H1 (cell line): ENCODE results near the gene SMURF2. TPM values are rescaled to one million over a fixed set of nuclear protein-coding genes. Genes with fewer than 3 reads are reported as not detected.

Source experiments
- CTCF ChIA-PET: fragments of 300-600 bp; sonication (Branson Sonifier 250); formaldehyde crosslinking; loops from one replicate; lab custom pipeline; 2021; ENCODE audit not compliant: partially characterized antibody; lab: Charles Lee
- POLR2A ChIA-PET: fragments of 300-600 bp; sonication (Branson Sonifier 250); formaldehyde crosslinking; loops from one replicate; lab custom pipeline; 2021; ENCODE audit warnings: inconsistent platforms; ENCODE audit not compliant: partially characterized antibody; lab: Charles Lee
- DNase-seq, 2 experiments: peaks; one replicate each; pipeline versions ENCODE4 v3.0.0 to v3.0.0-alpha.2; 2010 to 2022; ENCODE audit warnings: low spot score in 2 of 2, low read depth in 1 of 2, mixed read lengths in 1 of 2
- FAIRE-seq: peaks from 2 replicates; lab custom pipeline; 2011; peaks lifted over from hg19 to GRCh38; lab: Jason Lieb, UNC
- H2AFZ ChIP-seq: 2 replicates; pipeline ENCODE4 v1.8.1; 2012; ENCODE audit warnings: low read length, inconsistent platforms
- H2AK5ac ChIP-seq: 2 replicates; pipeline ENCODE4 v1.6.1; 2013; ENCODE audit warnings: low read depth, low read length
- H2BK120ac ChIP-seq: replicated peaks from 2 replicates; pipeline ENCODE3; 2013; ENCODE audit warnings: low read depth, low read length, inconsistent platforms
- H2BK12ac ChIP-seq: 2 replicates; pipeline ENCODE4 v1.6.1; 2013; ENCODE audit warnings: low read depth, low read length
- H2BK15ac ChIP-seq: 2 replicates; pipeline ENCODE4 v1.6.1; 2013; ENCODE audit warnings: low read length
- H2BK20ac ChIP-seq: 2 replicates; pipeline ENCODE4 v1.6.1; 2013; ENCODE audit warnings: low read length
- H2BK5ac ChIP-seq: 2 replicates; pipeline ENCODE4 v1.6.1; 2013; ENCODE audit warnings: low read depth, low read length
- H3K14ac ChIP-seq: 2 replicates; pipeline ENCODE4 v1.6.1; 2013; ENCODE audit warnings: inconsistent platforms; ENCODE audit not compliant: insufficient read length
- H3K18ac ChIP-seq: 2 replicates; pipeline ENCODE4 v1.6.1; 2013; ENCODE audit warnings: low read length; ENCODE audit errors: extremely low read depth
- H3K23ac ChIP-seq: 2 replicates; pipeline ENCODE4 v1.6.1; 2013; ENCODE audit warnings: inconsistent platforms; ENCODE audit not compliant: insufficient read length
- H3K23me2 ChIP-seq: 2 replicates; pipeline ENCODE4 v1.6.1; 2013; ENCODE audit warnings: low read depth, low read length
- H3K27ac ChIP-seq: 2 replicates; pipeline ENCODE4 v1.6.1; 2011; ENCODE audit warnings: low read depth, low read length, inconsistent platforms
- H3K27me3 ChIP-seq, 4 experiments: replicated peaks in 1 of 4; 1 replicate in 1 of 4; 2 replicates in 3 of 4; pipeline versions ENCODE4 v1.6.1 to v1.8.1; 2011 to 2013; ENCODE audit warnings: low read length in 3 of 4, mild to moderate bottlenecking in 3 of 4, inconsistent platforms in 2 of 4, mixed read lengths in 2 of 4, moderate library complexity in 1 of 4; ENCODE audit not compliant: control insufficient read depth in 3 of 4, insufficient read depth in 3 of 4; ENCODE audit errors: extremely low read depth in 1 of 4
- H3K36me3 ChIP-seq, 4 experiments: 2 replicates each; pipeline versions ENCODE4 v1.6.1 to v1.8.1; 2011 to 2013; ENCODE audit warnings: mild to moderate bottlenecking in 4 of 4, low read length in 3 of 4, moderate library complexity in 2 of 4, control low read depth in 1 of 4, inconsistent platforms in 1 of 4; ENCODE audit not compliant: insufficient read depth in 4 of 4, control insufficient read depth in 2 of 4
- H3K4ac ChIP-seq: replicated peaks from 2 replicates; pipeline ENCODE3; 2013; ENCODE audit warnings: low read length, low read depth, mixed read lengths, inconsistent platforms; ENCODE audit not compliant: insufficient read length
- H3K4me1 ChIP-seq, 4 experiments: replicated peaks in 1 of 4; 1 replicate in 1 of 4; 2 replicates in 3 of 4; pipeline versions ENCODE4 v1.6.1 to v1.8.1; 2011 to 2013; ENCODE audit warnings: low read length in 3 of 4, inconsistent platforms in 2 of 4, mixed read lengths in 1 of 4; ENCODE audit not compliant: insufficient read depth in 4 of 4, control insufficient read depth in 3 of 4
- H3K4me2 ChIP-seq, 2 experiments: 2 replicates each; pipeline versions ENCODE4 v1.6.1 to v1.8.1; 2011 to 2013; ENCODE audit warnings: low read depth in 2 of 2, low read length in 2 of 2, control low read depth in 1 of 2, inconsistent platforms in 1 of 2, mild to moderate bottlenecking in 1 of 2; ENCODE audit not compliant: insufficient read depth in 1 of 2
- H3K4me3 ChIP-seq, 4 experiments: fragments of 200-600, 300-600 bp in 1 of 4; sonication (generic), shearing (Covaris generic), sonication (Bioruptor Twin) in 1 of 4; 2 replicates each; pipeline versions ENCODE4 v1.5.1 to v1.8.1; 2011 to 2016; ENCODE audit warnings: low read length in 4 of 4, low read depth in 3 of 4, control low read depth in 2 of 4, inconsistent platforms in 2 of 4, mild to moderate bottlenecking in 2 of 4, mixed read lengths in 1 of 4, moderate library complexity in 1 of 4; ENCODE audit not compliant: insufficient read depth in 2 of 4; ENCODE audit errors: extremely low read depth in 1 of 4
- H3K56ac ChIP-seq: replicated peaks from 2 replicates; pipeline ENCODE3; 2013; ENCODE audit warnings: low read depth, mild to moderate bottlenecking, mixed read lengths, low read length, inconsistent platforms; ENCODE audit not compliant: insufficient read length
- H3K79me1 ChIP-seq: 2 replicates; pipeline ENCODE4 v1.6.1; 2013; ENCODE audit warnings: low read depth, low read length, control low read depth
- H3K79me2 ChIP-seq, 2 experiments: 2 replicates each; pipeline versions ENCODE4 v1.6.1 to v1.8.1; 2012 to 2013; ENCODE audit warnings: low read length in 2 of 2, mild to moderate bottlenecking in 2 of 2, inconsistent platforms in 1 of 2; ENCODE audit not compliant: insufficient read depth in 2 of 2, control insufficient read depth in 1 of 2
- H3K9ac ChIP-seq, 4 experiments: replicated peaks in 1 of 4; 1 replicate in 1 of 4; 2 replicates in 3 of 4; pipeline versions ENCODE4 v1.6.1 to v1.8.1; 2011 to 2013; ENCODE audit warnings: low read depth in 3 of 4, low read length in 3 of 4, control low read depth in 2 of 4, mild to moderate bottlenecking in 2 of 4, moderate library complexity in 2 of 4, inconsistent platforms in 1 of 4; ENCODE audit errors: extremely low read depth in 1 of 4
- H3K9me3 ChIP-seq, 2 experiments: 2 replicates each; pipeline versions ENCODE4 v1.6.1 to v1.8.1; 2012 to 2013; ENCODE audit warnings: mild to moderate bottlenecking in 2 of 2, moderate library complexity in 2 of 2, control low read depth in 1 of 2, inconsistent platforms in 1 of 2, low read depth in 1 of 2, low read length in 1 of 2, mixed read lengths in 1 of 2; ENCODE audit not compliant: insufficient read depth in 2 of 2
- H4K20me1 ChIP-seq, 2 experiments: replicated peaks in 1 of 2; 2 replicates each; pipeline versions ENCODE3 to v1.8.1; 2011 to 2013; ENCODE audit warnings: inconsistent platforms in 2 of 2, low read length in 2 of 2, mild to moderate bottlenecking in 1 of 2; ENCODE audit not compliant: insufficient read depth in 2 of 2, control insufficient read depth in 1 of 2
- H4K5ac ChIP-seq: 2 replicates; pipeline ENCODE4 v1.6.1; 2013; ENCODE audit warnings: low read length, low read depth, mixed read lengths, inconsistent platforms; ENCODE audit not compliant: insufficient read length
- H4K8ac ChIP-seq: 2 replicates; pipeline ENCODE4 v1.8.0; 2013; ENCODE audit warnings: mild to moderate bottlenecking, moderate library complexity, low read length, inconsistent platforms; ENCODE audit not compliant: insufficient read depth; ENCODE audit errors: extremely low read depth
- H4K91ac ChIP-seq: replicated peaks from 2 replicates; pipeline ENCODE3; 2013; ENCODE audit warnings: low read length, mixed read lengths, inconsistent platforms; ENCODE audit not compliant: insufficient read length
- CREB1 ChIP-seq: IDR thresholded peaks from 2 replicates; pipeline ENCODE4 v1.6.1; 2012; ENCODE audit warnings: inconsistent platforms
- GTF2F1 ChIP-seq: IDR thresholded peaks from 2 replicates; pipeline ENCODE4 v1.6.1; 2012; ENCODE audit warnings: low read depth, low read length, improper control_type of control experiment, borderline replicate concordance
- KDM4A ChIP-seq: IDR thresholded peaks from one replicate; pipeline ENCODE4 v1.7.1; 2012; ENCODE audit warnings: low read depth, mild to moderate bottlenecking, moderate library complexity, low read length, inconsistent platforms; ENCODE audit not compliant: severe bottlenecking
- WGBS, 2 experiments: shearing (Covaris generic) in 1 of 2; methylation state at CpG; one replicate each; pipeline versions ENCODE4 v1.1.6 to v1.1.7; 2013 to 2015; ENCODE audit warnings: low lambda C conversion rate in 2 of 2, mixed read lengths in 2 of 2, inconsistent platforms in 1 of 2, low coverage in 1 of 2, missing lambda C conversion rate in 1 of 2; ENCODE audit not compliant: insufficient replicate concordance in 2 of 2, insufficient coverage in 1 of 2, insufficient read length in 1 of 2; ENCODE audit errors: extremely low coverage in 1 of 2, missing lambda C conversion rate in 1 of 2; 5-methylcytosine and 5-hydroxymethylcytosine counted together
- polyA plus RNA-seq, 7 experiments: library from polyadenylated mRNA; depleted of rRNA in 3 of 7; stranded (reverse) in 5 of 7; unstranded in 2 of 7; fragments of >200 nt in 5 of 7; fragments of 200-250 nt in 2 of 7; gene quantifications; 1 replicate in 5 of 7; 2 replicates in 1 of 7; 4 replicates in 1 of 7; pipeline versions ENCODE4 v1.2.1 to v1.2.3, GENCODE V29; 2011 to 2013; ENCODE audit warnings: missing spikeins in 2 of 7, mixed read lengths in 2 of 7
- total RNA-seq: library from RNA; stranded (reverse); fragmentation: NEBNext Ultra II Directional; extraction: Animal tissue kit (Norgen Biotek cat#: 25700); gene quantifications from 2 replicates; pipeline ENCODE4 v1.2.1, GENCODE V29; 2021

The SMURF2 gene
- total and polyA plus RNA-seq, 2 of the 8 experiments (the other 6 are each of a cell fraction or from before 2014, with no cell fraction given), result 7.2 to 29.2 TPM

- H2AFZ ChIP-seq, result no peak overlapping the region
- FAIRE-seq, result no peak
- H3K27ac ChIP-seq, result no peak overlapping the region
- H3K9me3 ChIP-seq, result no peaks in the 10 kb centered on the region
- no peak overlapping the region for H2BK5ac ChIP-seq
- no peak overlapping the region for H3K56ac ChIP-seq
- H3K36me3 ChIP-seq, result peaks cover 13 to 94% (median 67%) of the 10 kb centered on the region in 4 experiments
- H3K4me2 ChIP-seq, result no peak overlapping the region
- no peak overlapping the region for H3K4ac ChIP-seq
- no peak overlapping the region for H3K14ac ChIP-seq
- H3K79me2 ChIP-seq, result no peaks in the 10 kb centered on the region; a peak in 1 of 4 replicates
- TF ChIP-seq GTF2F1, result no peak
- TF ChIP-seq KDM4A, result no peak
- TF ChIP-seq CREB1, result no peak
- H2BK12ac ChIP-seq, result no peak overlapping the region
- H2BK20ac ChIP-seq, result no peak overlapping the region
- H3K23me2 ChIP-seq, result no peaks in the 10 kb centered on the region; the same call in 1 of the 2 replicates
- no peak overlapping the region for H2BK15ac ChIP-seq
- 89% methylated on average over 6 of the region's 6 CpGs; no CpG with 5 or more reads in 1 of the 2 experiments for WGBS, 2 experiments
- no peaks in the 10 kb centered on the region for H3K4me1 ChIP-seq
- no peak overlapping the region for H4K5ac ChIP-seq
- no peak overlapping the region for H2BK120ac ChIP-seq
- POLR2A ChIA-PET, result interaction anchor here (0.9 to 5.3 kb wide), 6 partner anchors 11 to 18 kb away, joined by 3 to 49 read pairs (median 4); partner anchors contain the start of genes CEP95 and DDX5
- no peak overlapping the region for H3K9ac ChIP-seq
- no peak overlapping the region for H4K8ac ChIP-seq
- no peak overlapping the region for H3K23ac ChIP-seq
- DNase-seq, result no peak
- H3K18ac ChIP-seq, result no peak overlapping the region
- H4K20me1 ChIP-seq, result peaks cover 10 to 11% of the 10 kb centered on the region in 2 experiments
- CTCF ChIA-PET, result interaction anchor here (0.7 kb wide), 1 partner anchor 15 kb away, joined by 3 read pairs; no protein-coding TSS in a partner anchor
- H4K91ac ChIP-seq, result no peak overlapping the region
- H3K4me3 ChIP-seq, result no peak overlapping the region
- H3K27me3 ChIP-seq, result no peaks in the 10 kb centered on the region
- H3K79me1 ChIP-seq, result peaks cover 2% of the 10 kb centered on the region; the same call in 1 of the 2 replicates
- H2AK5ac ChIP-seq, result no peak overlapping the region
These were observed 142.5 kb downstream of the SMURF2 start for GRCh38 chr17:64519601-64520000.
